Caco-2 (cell line): ENCODE data around the gene TCTN1. TPM values are rescaled to one million over a fixed set of nuclear protein-coding genes. Genes with fewer than 3 reads are reported as not detected.
A peak's percentile ranks its signal among the peaks of the same experiment; 100 is the strongest.

Source experiments
- BruUV-seq: library from RNA; stranded (reverse); fragments of 400-500 nt; replicated peaks from 2 replicates; lab custom pipeline; 2021; lab: Mats Ljungman, UMichigan
- CTCF ChIA-PET: fragments of 300-600 bp; sonication (Branson Sonifier 250); formaldehyde crosslinking; loops from one replicate; lab custom pipeline; 2022; ENCODE audit warnings: antibody characterized with exemption; lab: Charles Lee
- POLR2A ChIA-PET: fragments of 300-600 bp; sonication (Branson Sonifier 250); formaldehyde crosslinking; loops from one replicate; lab custom pipeline; 2022; ENCODE audit warnings: antibody characterized with exemption; lab: Charles Lee
- DNase-seq, 2 experiments: peaks; one replicate each; pipeline versions ENCODE4 v3.0.0 to v3.0.0-alpha.2; 2020 to 2022
- H3K27me3 ChIP-seq: replicated peaks from 2 replicates; pipeline ENCODE4 v1.6.0; 2011; ENCODE audit warnings: low read length; ENCODE audit not compliant: control insufficient read depth, insufficient read depth
- H3K36me3 ChIP-seq: 2 replicates; pipeline ENCODE4 v1.5.1; 2011; ENCODE audit warnings: low read length; ENCODE audit not compliant: control insufficient read depth, insufficient read depth
- H3K4me1 ChIP-seq: fragments of 250-450 bp; sonication (Bioruptor Pico); 2 replicates; pipeline ENCODE4 v1.5.1; 2020; ENCODE audit warnings: mild to moderate bottlenecking
- H3K4me3 ChIP-seq: 2 replicates; pipeline ENCODE4 v1.5.1; 2011; ENCODE audit warnings: low read depth, mild to moderate bottlenecking, control low read depth, low read length
- H3K9me3 ChIP-seq: fragments of 250-450 bp; sonication (Bioruptor Pico); 2 replicates; pipeline ENCODE4 v1.5.1; 2020; ENCODE audit warnings: mild to moderate bottlenecking, moderate library complexity
- H3K27ac Mint-ChIP-seq: one replicate; pipeline ENCODE4 v1.8.0; 2022; ENCODE audit warnings: mixed read lengths; ENCODE audit not compliant: unreplicated experiment
- H3K27me3 Mint-ChIP-seq: one replicate; pipeline ENCODE4 v1.8.0; 2022; ENCODE audit warnings: mixed read lengths; ENCODE audit not compliant: insufficient read depth, unreplicated experiment
- H3K36me3 Mint-ChIP-seq: one replicate; pipeline ENCODE4 v1.8.0; 2022; ENCODE audit warnings: mild to moderate bottlenecking, mixed read lengths; ENCODE audit not compliant: insufficient read depth, unreplicated experiment
- H3K4me1 Mint-ChIP-seq: one replicate; pipeline ENCODE4 v1.8.0; 2022; ENCODE audit warnings: low read depth, mixed read lengths; ENCODE audit not compliant: unreplicated experiment
- H3K4me3 Mint-ChIP-seq: one replicate; pipeline ENCODE4 v1.8.0; 2022; ENCODE audit warnings: mild to moderate bottlenecking, moderate library complexity, mixed read lengths; ENCODE audit not compliant: unreplicated experiment
- H3K9me3 Mint-ChIP-seq: one replicate; pipeline ENCODE4 v1.8.0; 2022; ENCODE audit warnings: mixed read lengths; ENCODE audit not compliant: unreplicated experiment
- CTCF ChIP-seq, 2 experiments: fragments of 200-600 bp in 1 of 2; IDR thresholded peaks; 1 replicate in 1 of 2; 2 replicates in 1 of 2; pipeline versions ENCODE4 v1.5.1 to v1.8.0; 2011 to 2022; ENCODE audit warnings: antibody characterized with exemption in 1 of 2, control low read depth in 1 of 2, inconsistent platforms in 1 of 2, low read depth in 1 of 2, low read length in 1 of 2, mild to moderate bottlenecking in 1 of 2, moderate library complexity in 1 of 2; ENCODE audit not compliant: insufficient read depth in 1 of 2, severe bottlenecking in 1 of 2, unreplicated experiment in 1 of 2
- intact Hi-C: fragments of 100-400 bp; cut with micrococcal nuclease; formaldehyde crosslinking; loops from one replicate; pipeline ENCODE4 v1.10.0; 2022; ENCODE audit not compliant: unreplicated experiment
- total RNA-seq: library from RNA; stranded (reverse); gene quantifications from 2 replicates; pipeline ENCODE4 v1.2.3, GENCODE V29; 2022

TCTN1 gene
- total RNA-seq, 1 experiment from 2014 or later: 13.8 TPM

- ChIA-PET CTCF (no interaction called here), POLR2A (no interaction called here)
- Mint-ChIP-seq H3K4me3 (no peak overlapping the region), H3K27me3 (no peaks in the 10 kb centered on the region), H3K27ac (no peak overlapping the region), H3K9me3 (no peaks in the 10 kb centered on the region), H3K36me3 (no peaks in the 10 kb centered on the region), H3K4me1 (no peaks in the 10 kb centered on the region)
- H3K27me3 ChIP-seq: no peaks in the 10 kb centered on the region
- no TSS peak for BruUV-seq
- intact Hi-C loops: no loop called here
- no peaks in the 10 kb centered on the region for H3K36me3 ChIP-seq
- H3K4me1 ChIP-seq: no peaks in the 10 kb centered on the region
- DNase-seq: no peak
- TF ChIP-seq CTCF (IDR thresholded peaks at IDR 0.05; ENCODE audit: insufficient read depth in 1 of 2, low read depth in 1 of 2, low read length in 1 of 2, severe bottlenecking in 1 of 2, unreplicated experiment in 1 of 2): no peak
- no peak overlapping the region for H3K4me3 ChIP-seq
- no peaks in the 10 kb centered on the region for H3K9me3 ChIP-seq
Observed at GRCh38 chr12:110597885-110598284, 16.0 kb upstream of the TCTN1 start.

GRCh38 chr12:110599334-110599733 lies 14.6 kb upstream of the TCTN1 start:
- ChIA-PET POLR2A (interaction anchor here (0.8 kb wide), 1 partner anchor 131 kb away, joined by 7 read pairs; the partner anchor contains the start of genes FAM216A and GPN3), CTCF (interaction anchor here (0.9 to 1.4 kb wide), 2 partner anchors 86 to 100 kb away, joined by 3 to 6 read pairs; no protein-coding TSS in a partner anchor)
- Mint-ChIP-seq H3K27me3 (no peaks in the 10 kb centered on the region), H3K27ac (no peak overlapping the region), H3K4me3 (no peak overlapping the region), H3K4me1 (no peaks in the 10 kb centered on the region), H3K36me3 (no peaks in the 10 kb centered on the region), H3K9me3 (no peaks in the 10 kb centered on the region)
- no peak overlapping the region for H3K4me3 ChIP-seq
- H3K4me1 ChIP-seq: no peaks in the 10 kb centered on the region
- no TSS peak for BruUV-seq
- intact Hi-C loops: no loop called here
- no peak for DNase-seq
- TF ChIP-seq CTCF (IDR thresholded peaks at IDR 0.05; ENCODE audit: insufficient read depth in 1 of 2, low read depth in 1 of 2, low read length in 1 of 2, severe bottlenecking in 1 of 2, unreplicated experiment in 1 of 2): no peak
- no peaks in the 10 kb centered on the region for H3K9me3 ChIP-seq
- no peaks in the 10 kb centered on the region for H3K36me3 ChIP-seq
- H3K27me3 ChIP-seq: no peaks in the 10 kb centered on the region

- intact Hi-C loops: loop anchor here (1.0 to 2.0 kb wide), 3 partner anchors 17 to 88 kb away; partner anchors contain the start of gene PPTC7
- Histone ChIP-seq H3K27me3 (no peaks in the 10 kb centered on the region), H3K36me3 (no peaks in the 10 kb centered on the region), H3K4me3 (no peak overlapping the region), H3K9me3 (no peaks in the 10 kb centered on the region), H3K4me1 (no peaks in the 10 kb centered on the region)
- no TSS peak for BruUV-seq
- TF ChIP-seq CTCF (IDR thresholded peaks at IDR 0.05; ENCODE audit: insufficient read depth in 1 of 2, low read depth in 1 of 2, low read length in 1 of 2, severe bottlenecking in 1 of 2, unreplicated experiment in 1 of 2): peak; percentile 10 to 68
- H3K27ac Mint-ChIP-seq: no peak overlapping the region
- H3K4me1 Mint-ChIP-seq: no peaks in the 10 kb centered on the region
- no peaks in the 10 kb centered on the region for H3K9me3 Mint-ChIP-seq
- POLR2A ChIA-PET: interaction anchor here (0.8 to 1.0 kb wide), 2 partner anchors 98 to 132 kb away, joined by 3 to 7 read pairs; partner anchors contain the start of genes FAM216A, GPN3 and RAD9B
- no peak overlapping the region for H3K4me3 Mint-ChIP-seq
- CTCF ChIA-PET: interaction anchor here (0.9 to 2.9 kb wide), 5 partner anchors 48 to 151 kb away, joined by 3 to 25 read pairs (median 6); partner anchors contain the start of genes ARPC3, FAM216A and GPN3
- no peaks in the 10 kb centered on the region for H3K36me3 Mint-ChIP-seq
- H3K27me3 Mint-ChIP-seq: no peaks in the 10 kb centered on the region
- peak in 1 of 2 experiments; percentile 48 for DNase-seq
Observed at GRCh38 chr12:110600254-110600653, 13.7 kb upstream of the TCTN1 start.
